ENCODE results near the gene FANCI.
A peak's percentile ranks its signal among the peaks of the same experiment; 100 is the strongest.

The FANCI gene

DNA sequence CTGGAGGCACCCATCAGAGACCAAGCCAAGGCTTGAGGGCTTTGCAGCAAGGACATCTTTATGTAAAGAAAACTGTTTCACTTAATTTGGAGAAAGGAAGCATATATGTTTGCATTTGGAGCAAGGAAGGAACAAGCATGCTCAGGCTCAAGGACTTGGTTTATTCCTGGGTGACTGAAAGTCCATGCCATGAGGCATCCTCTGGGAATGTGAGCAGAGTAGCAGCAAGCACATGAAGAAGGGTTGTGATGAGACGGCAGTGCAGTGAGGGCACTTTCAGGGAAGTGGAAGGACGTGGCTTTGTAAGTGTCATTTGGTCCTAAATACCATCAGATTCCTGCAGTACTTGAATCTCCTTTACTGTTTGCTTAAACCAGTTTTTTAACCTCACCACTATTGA, 64.0 kb downstream of the FANCI start:
- no peak for DNase-seq (ENCODE audit: low spot score)

DNA sequence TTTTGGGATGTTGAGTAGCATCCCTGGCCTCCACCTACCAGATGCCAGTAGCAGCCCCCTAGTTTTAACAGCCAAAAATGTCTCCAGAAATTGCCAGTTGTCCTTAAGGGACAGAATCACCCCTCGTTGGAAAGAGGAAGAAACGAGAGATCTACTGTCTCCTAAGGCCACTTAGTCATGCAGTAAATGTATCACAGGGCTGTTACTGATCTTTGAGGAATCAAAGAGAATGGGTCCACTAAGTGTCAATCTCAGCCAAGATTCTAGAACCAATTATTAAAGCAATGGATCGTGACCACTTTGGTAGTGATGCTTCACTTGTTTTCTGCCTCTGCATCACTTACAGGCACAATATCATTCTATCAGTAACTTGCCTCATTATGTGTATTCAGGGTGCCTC, 64.5 kb downstream of the FANCI start:
- no peak for DNase-seq (ENCODE audit: low spot score)

DNA sequence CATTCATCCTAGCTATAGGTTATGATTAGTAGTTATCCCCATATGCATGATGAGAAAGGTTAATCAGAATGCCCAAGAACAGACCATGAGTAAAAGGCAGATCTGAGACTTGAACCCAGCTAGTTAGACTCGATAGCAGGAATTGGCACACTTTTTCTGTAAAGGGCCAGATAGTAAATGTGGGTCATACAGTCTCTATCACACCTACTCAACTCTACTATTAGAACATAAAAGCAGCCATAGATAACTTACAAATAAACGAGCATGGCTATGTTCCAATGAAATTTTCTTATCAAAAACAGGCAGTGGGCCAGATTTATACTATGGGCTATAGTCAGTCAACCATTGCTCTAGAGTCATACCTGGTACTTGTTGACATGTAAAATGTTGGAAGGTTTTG, 66.2 kb downstream of the FANCI start:
- DNase-seq (ENCODE audit: low spot score): no peak

DNA sequence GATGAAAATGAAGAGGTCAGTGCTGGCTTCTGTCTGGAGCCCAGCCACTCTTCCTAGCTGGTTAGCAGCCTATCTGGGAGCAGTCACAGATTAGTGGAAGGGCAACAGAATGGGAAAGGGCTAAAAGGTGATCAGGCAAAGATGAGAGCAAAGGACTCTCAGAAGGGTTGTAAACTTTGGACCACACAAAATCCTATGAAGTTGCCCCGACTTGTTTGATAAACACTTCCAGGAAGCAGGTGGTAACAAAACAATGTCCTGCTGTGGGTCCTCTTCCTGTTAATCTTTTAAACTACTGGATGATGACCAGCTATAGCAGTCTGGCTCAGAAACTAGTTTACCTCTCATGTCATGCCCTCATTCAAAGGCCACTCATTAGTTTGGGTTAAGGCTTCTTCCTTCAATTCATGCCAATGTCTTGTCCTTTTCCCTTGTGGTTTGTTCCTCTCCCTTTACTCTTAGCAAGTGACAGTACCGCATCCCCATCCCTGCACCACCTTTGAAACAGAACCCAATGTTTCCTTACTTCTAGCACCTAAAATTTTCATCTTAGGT, 71.7 kb downstream of the FANCI start:
- DNase-seq (ENCODE audit: low spot score): no peak

DNA sequence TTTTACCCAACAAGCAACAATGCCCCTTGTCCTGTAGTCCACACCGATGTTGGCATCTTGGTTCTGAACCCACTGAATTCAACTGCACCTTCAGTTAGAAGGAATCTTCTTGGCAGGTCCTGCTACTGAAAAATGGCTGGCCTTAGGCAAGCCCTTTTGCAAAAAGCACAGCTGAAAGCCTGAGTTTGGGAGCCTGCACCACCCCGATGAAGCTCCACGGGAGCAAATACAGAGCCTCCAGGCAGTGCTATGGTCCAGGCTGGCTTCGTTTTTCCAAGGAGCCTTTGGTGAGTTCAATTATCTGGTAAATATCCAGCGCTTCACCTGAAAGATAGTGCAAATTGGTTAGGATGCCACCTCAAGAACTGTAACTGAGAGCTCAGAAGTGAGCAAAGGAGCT, 72.7 kb downstream of the FANCI start:
- DNase-seq (ENCODE audit: low spot score): no peak

DNA sequence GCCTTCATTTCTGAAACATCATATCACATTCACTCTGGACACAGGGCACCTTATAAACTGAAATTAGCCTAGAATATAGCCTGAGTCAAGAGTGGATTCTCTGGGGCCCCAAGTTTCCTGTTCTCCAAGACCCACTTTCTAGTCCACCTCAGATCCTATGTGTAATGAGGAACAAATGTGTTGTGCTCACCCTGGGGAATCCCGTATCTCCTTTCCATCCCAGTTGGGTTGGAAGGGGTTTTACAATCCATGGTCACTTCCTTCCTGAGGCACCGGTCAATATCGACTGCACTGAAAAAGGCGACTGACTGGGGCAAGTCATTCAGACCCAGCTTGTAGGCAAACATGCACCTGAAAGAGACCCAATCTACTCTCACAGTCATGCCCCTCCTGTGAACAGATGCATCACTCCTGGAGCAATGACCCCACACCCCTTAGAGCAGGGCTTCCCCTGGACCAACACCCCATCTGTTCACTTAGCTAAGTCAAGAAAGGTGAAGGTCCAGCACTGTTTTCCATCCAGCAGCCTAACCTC, 73.5 kb downstream of the FANCI start:
- no peak for DNase-seq (ENCODE audit: low spot score)

DNA sequence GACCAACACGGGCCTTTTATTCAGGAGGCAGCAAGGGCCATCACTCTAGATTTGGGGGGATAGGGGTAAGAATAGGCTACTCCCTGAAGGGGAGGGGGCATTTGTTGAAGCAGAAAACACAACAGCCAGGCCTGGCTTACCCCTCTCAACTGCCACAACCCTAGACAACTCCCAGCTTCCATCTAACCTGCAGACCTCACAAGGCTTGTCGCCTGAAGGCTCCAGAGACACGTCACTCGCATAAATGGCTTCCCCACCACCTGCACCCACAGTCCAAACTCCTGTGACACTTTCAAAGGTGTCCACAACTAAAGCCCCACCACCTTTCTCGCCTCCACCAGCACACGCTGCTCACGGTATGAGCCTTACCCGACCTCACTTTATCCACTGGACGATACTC, 75.9 kb downstream of the FANCI start:
- DNase-seq (ENCODE audit: low spot score): no peak

DNA sequence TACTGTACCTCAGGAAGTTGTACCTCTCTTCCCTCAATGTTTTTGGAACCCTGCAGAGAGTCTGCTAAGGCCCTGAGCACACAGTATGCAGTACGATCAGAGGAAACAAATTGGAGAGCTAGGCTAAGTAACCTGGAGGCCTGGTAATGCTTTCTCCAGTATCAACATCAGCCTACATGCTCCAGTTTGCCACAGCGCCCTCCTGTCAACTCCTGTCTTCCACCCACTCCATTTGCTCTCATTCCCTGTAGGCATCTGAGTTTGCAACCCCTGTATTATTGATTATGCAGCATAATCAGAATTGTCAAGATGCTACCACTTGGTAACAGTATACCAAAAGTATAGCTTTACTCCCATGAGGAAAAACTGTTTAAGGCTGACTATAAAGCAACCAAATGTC, 76.4 kb downstream of the FANCI start:
- no peak for DNase-seq (ENCODE audit: low spot score)

DNA sequence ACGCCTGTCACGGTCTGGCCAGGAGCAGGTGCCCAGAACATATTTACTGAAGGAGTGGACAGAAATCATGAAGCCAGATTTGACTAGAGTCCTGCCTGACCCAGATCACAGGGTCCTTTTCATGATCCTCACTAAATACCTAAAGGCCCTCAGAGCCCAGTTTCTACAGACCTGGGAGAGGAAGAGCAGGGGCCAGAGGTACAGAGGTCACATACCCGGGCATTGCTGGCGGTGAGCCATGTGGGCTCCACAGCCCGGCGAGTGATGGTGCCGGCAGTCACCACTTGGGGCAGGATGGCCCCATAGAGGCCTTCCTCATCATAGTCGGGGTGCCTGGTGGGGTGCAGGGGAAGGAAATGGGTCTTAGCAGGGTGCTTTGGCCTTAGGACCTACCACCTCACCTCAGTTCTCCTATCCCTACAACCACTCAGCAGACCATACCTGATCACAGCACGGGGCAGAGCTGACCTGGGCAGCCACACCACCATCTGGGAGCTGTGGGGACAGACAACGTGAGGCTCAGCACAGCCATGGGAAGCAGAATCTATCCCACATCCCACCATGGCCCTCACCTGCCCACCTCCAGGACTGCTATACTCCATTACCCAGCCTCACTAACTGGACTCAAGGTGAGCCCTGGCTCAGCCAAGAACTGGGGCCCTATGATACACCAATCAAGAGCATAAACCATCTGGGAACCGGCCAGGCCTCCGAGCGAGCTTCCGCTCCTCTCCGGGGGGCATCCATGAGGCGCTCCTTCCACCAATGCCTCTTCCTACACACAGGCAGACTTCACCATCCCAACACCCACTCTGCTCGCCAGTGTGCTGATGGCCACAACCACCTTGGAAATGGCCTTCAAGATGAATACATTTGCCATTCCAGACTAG, 78.0 kb downstream of the FANCI start:
- DNase-seq (ENCODE audit: low spot score): peak; percentile 44

DNA sequence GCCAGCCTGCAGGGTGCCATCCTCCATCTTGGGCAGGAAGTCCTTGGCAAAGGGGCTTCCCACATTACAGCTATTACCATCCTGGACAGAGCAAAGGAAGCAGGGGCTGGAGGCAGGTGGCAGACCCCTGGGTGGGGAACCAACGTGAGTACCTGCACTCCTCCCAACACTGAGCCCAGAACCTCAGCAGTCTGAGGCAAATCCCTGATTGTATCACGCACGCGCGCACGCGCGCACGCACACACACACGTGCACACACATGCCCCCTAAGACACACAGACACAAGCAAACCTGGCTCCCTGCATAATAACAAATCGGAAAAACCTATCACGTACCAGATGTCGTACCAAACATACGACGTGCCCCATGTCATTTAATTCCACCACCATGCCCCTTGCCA, 79.0 kb downstream of the FANCI start:
- DNase-seq (ENCODE audit: low spot score): no peak

DNA sequence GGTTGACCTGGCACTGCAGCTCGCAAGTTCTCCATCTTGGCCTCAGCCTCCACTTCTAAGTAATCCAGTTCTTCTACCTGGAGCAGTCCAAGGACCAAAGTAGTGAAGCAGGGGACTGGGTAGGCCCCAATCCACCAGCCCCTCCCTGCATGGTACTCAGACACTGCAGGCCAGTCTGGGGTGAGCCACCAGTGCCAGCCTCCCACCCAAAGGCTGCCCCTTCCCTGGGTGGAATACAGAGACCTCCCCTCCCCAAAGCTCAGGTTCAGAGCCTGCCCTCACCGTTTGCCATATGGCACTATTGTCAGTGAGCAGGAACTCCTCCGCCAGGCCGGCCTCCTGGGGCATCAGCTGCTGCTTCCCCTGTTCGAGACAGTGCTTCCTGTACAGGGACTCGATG, 80.0 kb downstream of the FANCI start:
- DNase-seq (ENCODE audit: low spot score): no peak

DNA sequence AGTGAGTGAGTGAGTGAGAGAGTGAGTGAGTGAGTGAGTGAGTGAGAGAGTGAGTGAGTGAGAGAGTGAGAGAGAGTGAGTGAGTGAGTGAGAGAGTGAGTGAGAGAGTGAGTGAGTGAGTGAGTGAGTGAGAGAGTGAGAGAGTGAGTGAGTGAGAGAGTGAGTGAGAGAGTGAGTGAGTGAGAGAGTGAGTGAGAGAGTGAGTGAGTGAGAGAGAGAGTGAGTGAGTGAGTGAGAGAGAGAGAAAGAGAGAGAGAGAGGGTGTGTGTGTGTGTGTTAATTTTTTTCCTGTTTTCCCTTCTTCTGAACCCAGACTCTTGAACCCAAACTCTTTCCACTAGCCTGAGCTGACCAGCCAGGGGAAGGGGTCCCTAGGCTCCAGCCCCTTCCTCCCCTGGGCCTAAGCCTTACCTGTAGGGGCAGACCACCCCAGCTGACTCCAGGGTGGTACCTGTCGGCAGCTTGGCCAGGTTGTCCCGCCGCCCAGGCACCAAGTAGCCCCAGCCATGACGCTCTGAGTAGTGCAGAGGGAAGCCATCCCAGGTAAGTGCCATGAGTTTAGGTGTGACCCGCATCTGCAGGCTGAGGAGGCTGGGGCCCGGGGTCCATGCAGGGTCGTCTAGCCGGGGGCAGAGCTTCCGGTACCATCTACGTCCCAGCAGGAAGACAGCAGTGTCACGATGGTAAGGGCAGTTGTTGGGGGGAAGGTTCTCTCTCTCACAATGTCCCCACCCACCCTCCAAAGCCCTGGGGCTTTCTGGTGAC, 81.4 kb downstream of the FANCI start:
- DNase-seq (ENCODE audit: low spot score): no peak

DNA sequence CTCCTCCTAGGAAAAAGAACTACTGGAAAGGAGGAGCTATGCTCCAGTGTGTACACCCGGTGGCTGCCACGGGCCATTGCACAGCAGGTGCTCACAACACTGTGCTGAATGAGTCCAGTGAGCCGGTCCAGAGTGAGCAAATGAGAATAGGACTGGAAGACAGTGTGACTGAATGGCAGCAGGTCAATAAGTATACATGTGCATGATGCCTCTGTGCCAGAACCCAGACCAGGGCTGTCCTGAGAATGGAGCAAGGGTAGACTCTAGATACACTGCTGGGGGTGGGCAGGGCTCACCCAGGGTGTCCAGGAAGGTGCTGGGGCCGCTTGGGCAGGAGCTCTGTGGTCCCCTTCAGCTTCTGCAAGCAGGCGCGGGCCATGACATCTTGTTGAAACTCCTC, 82.5 kb downstream of the FANCI start:
- no peak for DNase-seq (ENCODE audit: low spot score)

DNA sequence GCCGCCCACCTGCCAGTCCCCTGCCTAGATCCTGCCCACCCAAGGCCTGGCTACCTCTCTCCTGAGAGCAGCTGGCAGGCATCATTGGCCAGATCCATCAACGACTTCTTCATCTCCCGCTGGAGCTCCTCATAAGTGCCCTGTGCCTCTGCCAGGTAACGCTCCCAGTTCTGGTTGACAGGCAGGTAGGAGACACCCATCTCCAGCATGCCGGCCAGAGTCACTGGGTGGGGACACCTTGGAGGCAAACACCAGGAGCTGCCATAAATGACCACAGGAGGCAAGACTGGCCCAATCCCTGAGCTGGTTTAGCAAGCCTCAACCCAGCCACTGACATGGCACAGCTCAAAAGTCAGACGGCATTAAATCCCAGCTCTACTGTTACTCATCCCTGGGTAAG, 83.3 kb downstream of the FANCI start:
- DNase-seq (ENCODE audit: low spot score): no peak

DNA sequence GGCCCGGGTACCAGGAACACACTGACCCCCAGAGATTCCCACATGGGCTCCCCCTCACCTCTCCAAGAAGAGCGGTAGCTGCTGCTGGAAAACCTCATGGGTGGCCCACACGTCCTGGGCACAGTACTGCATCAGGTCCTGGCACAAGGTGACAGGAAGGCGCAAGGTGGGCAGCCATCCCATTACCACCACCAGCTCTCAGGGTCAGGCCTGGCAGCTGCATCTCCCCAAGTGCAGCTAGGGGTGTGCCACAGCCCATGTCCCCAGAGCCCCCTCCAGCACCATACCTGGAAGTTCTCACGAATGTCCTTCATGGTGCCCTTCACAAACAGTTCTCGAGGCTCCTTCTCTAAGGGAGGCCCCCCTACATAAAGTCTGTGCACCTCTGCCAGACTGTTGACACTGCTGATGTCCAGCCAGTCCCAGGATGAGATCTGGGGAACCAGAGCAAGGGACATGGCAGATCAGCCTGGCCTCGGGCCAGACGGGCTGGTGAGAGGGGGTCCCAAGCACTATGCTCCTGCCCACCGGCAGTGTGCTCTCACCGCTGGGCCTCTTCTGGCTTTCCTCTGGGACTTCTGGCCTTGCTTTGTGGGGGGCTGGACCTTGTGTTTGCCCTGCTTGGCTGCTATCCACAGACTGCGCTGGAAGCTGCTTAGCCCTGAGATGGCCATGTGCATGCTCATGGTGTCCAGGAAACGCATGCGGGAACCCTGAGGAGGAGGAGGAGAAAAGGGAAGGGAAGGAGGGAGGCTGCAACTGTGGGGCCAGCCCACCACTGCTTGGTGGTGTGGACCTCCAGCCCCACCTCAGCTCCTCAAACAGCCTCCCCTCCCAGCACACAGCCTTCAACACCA, 84.8 kb downstream of the FANCI start:
- DNase-seq (ENCODE audit: low spot score): no peak

DNA sequence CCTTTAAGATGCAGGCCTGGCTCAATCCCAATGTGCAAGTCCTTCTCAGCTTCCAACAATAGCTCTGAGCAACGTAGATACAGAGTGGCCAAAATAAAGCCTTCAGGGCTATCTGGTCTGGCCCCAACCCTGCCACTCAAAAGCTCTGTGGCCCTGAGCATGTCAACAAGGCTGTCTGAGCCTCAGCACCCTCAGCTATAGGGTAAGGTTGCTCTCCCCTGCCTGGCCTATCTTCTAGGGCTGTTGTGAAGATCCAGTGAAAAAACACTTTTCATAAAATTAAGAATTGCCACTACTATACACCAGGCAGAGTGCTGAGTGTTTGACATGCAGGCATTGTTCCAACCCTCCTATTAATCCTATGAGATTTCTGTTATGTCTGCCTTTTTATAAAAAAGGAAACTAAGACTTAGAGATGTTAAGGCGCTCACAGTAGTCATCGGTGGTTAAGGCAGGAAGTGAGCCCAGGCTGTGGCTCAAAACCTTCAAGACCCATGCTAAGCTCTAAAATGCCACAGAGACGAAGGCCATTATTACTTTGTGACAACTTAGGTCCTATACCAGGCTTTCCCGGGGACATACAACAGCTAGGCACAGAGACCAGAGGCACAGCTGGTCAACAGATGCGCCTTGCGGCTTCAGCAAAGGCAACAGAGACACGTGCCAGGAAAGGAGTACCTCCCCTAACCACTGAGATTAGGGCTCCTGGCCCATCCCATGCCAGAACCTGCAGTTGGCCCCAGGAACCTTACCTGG, 85.7 kb downstream of the FANCI start:
- no peak for DNase-seq (ENCODE audit: low spot score)

DNA sequence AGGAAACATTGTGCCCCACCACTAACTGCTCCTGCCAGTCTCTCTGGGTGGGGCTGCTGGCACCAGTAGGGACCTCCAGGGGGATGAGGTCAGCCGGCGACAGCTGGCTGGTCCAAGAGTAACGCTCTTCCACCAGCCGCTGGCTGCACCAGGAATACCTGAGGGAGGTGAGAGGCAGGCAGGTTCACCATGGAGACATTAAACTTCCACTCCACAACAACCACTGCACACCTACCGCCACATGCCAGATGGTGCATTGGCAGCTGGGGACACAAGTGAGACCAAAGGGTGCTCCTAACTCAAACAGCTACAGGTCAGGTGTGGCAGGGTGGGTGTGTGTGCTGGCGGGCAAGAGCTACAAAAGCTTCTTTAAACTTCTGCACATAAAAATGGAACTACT, 86.3 kb downstream of the FANCI start:
- no peak for DNase-seq (ENCODE audit: low spot score)

DNA sequence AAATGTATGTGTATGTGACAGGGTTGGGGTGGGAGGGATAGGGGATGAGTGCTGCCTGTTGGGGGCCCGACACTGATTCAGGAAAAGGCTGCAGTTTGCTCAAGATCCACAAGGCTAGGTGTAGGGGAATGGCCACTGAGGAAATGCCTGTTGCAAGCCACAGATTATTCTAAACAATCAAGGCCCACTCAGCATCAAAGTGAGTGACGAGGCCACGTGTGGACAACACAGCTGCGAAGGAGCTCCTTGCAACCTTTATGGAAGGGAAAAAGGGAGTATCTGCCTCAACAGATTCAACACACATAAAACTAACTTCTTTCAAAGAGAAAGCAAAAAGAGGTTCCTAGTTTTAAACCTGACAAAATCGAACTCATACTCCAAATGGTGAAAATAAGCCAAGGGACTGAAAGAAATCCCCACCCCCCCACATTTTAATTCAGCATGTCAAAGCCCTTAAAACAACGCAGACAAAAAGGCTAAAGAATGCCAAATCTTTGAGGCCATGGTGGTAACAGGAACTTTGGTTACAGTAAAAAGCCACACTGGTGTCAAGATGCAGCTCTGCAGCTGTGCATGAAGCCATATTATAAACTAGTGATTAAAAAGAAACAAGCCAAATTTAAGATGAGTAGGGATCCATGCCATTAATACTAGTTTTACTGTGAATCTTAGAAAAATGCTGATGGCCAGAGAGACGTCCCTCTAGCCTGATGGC, 87.3 kb downstream of the FANCI start:
- DNase-seq (ENCODE audit: low spot score): no peak

DNA sequence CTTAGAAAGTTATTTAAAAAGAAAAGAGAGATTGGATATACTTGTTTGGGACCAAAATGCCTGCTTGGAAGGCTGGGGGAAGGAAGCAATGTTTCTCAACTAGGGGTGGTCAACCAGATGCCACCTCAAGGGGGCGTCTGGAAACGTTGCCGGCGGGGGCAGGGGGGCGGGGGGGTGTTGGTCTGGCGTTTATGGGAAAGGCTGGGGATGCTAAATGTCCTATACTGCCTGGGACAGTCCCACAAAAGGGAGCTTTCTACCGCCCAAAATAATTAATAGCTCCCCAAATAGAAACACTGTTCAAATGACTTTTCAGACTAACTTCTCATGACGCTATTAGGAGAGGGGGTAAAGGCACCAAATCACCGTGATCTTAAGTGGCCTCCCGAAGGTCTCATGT, 88.7 kb downstream of the FANCI start:
- peak; percentile 74 for DNase-seq (ENCODE audit: low spot score)

DNA sequence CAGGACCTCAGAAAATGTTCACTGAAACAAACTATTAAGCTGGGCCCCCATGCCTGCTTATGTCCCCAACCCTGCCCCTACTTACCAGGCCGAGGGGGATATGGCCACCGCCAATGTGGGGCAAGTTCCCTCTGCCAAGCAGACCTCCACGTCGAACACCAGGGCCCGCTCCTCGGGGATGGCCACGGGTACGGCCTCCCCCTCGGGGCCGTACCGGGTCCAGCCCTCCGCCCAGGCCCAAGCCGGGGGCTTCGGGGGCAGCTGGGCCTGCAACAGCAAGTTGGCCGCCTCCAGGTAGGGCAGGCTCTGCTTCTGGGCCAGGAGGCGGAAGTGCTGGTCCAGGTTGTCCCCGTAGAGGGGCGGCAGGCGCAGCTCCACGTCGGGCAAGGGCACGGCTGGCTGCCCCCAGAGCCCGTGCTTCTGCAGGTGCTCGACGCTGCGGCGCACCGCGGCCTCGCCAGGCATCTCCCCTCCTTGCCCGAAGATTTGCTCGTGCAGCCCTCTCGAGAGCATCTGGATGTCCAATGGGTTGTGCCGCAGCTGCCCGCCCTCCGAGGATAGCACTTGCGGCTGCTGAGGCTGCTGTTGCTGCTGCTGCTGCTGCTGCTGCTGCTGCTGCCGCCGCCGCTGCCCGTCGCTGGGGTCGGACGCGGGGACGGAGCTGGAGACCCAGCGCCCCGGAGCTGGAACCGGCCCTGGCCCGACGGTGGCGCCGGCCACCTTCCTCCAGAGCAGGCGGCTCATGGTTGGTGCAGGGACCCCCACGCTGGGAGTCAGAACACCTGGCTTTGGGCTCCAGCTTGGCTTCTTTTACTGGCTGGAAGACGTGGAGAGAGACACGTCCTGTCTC, 89.5 kb downstream of the FANCI start:
- no peak for DNase-seq (ENCODE audit: low spot score)
